ENCODE measurements around the gene TNXB. TPM values are rescaled to one million over a fixed set of nuclear protein-coding genes. Genes with fewer than 3 reads are reported as not detected.

Gene TNXB
- total RNA-seq, 1 experiment from 2014 or later: 11.5 TPM

DNA sequence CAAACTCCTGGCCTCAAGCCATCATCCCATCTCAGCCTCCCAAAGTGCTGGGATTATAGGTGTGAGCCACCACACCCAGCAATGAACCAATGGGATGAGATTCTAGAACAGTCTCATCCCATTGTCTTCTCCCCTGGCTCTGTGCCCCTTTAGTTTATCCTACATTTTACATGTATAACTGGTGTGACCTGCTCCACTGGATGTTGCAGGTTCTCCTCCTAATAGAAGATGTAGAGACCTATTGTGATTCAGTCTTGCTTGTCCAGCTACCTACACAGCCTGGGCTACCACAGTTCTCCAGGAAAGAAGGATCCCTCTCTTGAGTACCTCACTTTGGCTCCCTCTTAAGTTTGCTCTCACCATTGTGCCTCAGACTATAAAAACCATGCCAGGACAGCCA, 23.0 kb upstream of the TNXB start:
- Histone ChIP-seq H3K27ac (ENCODE audit: low read depth, low read length, poor library complexity, severe bottlenecking) (no peak overlapping the region), H3K9me3 (ENCODE audit: low read depth, low read length, poor library complexity, severe bottlenecking) (no peaks in the 10 kb centered on the region), H3K27me3 (replicated peaks; ENCODE audit: insufficient read depth, low read depth, low read length, poor library complexity) (no peaks in the 10 kb centered on the region), H3K36me3 (ENCODE audit: insufficient read depth, low read length, poor library complexity, severe bottlenecking) (no peaks in the 10 kb centered on the region), H3K4me3 (ENCODE audit: low read depth, low read length, poor library complexity, severe bottlenecking) (no peak overlapping the region), H3K4me1 (ENCODE audit: insufficient read depth, low read length, poor library complexity, severe bottlenecking) (peaks cover 13% of the 10 kb centered on the region)
- DNase-seq (ENCODE audit: low spot score): no peak
- intact Hi-C loops (cut with micrococcal nuclease; ENCODE audit: unreplicated experiment): no loop called here
- ChIA-PET CTCF (no interaction called here), POLR2A (ENCODE audit: low non-redundant PET) (no interaction called here)
- no TSS peak for BruUV-seq (replicated peaks)
- TF ChIP-seq EZH2 (IDR thresholded peaks at IDR 0.05; ENCODE audit: borderline replicate concordance, low read depth, low read length, poor library complexity, severe bottlenecking) (no peak), CTCF (conservative IDR thresholded peaks at IDR 0.05; ENCODE audit: low read depth, low read length) (no peak)

GRCh38 chr6:32131439-32131948, 22.4 kb upstream of the TNXB start:
- H3K36me3 ChIP-seq (ENCODE audit: insufficient read depth, low read length, poor library complexity, severe bottlenecking): no peaks in the 10 kb centered on the region
- ChIA-PET POLR2A (ENCODE audit: low non-redundant PET) (no interaction called here), CTCF (no interaction called here)

GRCh38 chr6:32129297-32130088, 20.4 kb upstream of the TNXB start:
- TF ChIP-seq CTCF (conservative IDR thresholded peaks at IDR 0.05; ENCODE audit: low read depth, low read length) (no peak), EZH2 (IDR thresholded peaks at IDR 0.05; ENCODE audit: borderline replicate concordance, low read depth, low read length, poor library complexity, severe bottlenecking) (no peak)
- DNase-seq (ENCODE audit: low spot score): no peak
- H3K4me1 ChIP-seq (ENCODE audit: insufficient read depth, low read length, poor library complexity, severe bottlenecking): peaks cover 21% of the 10 kb centered on the region
- peak overlapping the region; percentile 87 for H3K27ac ChIP-seq (ENCODE audit: low read depth, low read length, poor library complexity, severe bottlenecking)
- H3K36me3 ChIP-seq (ENCODE audit: insufficient read depth, low read length, poor library complexity, severe bottlenecking): peaks cover 9% of the 10 kb centered on the region
- BruUV-seq (replicated peaks): TSS peak; percentile 23
- POLR2A ChIA-PET (ENCODE audit: low non-redundant PET): interaction anchor here (0.8 kb wide), 1 partner anchor 66 kb away, joined by 3 read pairs; no protein-coding TSS in a partner anchor
- peak overlapping the region; percentile 89 for H3K4me3 ChIP-seq (ENCODE audit: low read depth, low read length, poor library complexity, severe bottlenecking)
- CTCF ChIA-PET: interaction anchor here (0.5 kb wide), 1 partner anchor 171 kb away, joined by 3 read pairs; the partner anchor contains the start of genes NELFE and SKIC2
- no peaks in the 10 kb centered on the region for H3K27me3 ChIP-seq (replicated peaks; ENCODE audit: insufficient read depth, low read depth, low read length, poor library complexity)
- intact Hi-C loops (cut with micrococcal nuclease; ENCODE audit: unreplicated experiment): loop anchor here (2.0 kb wide), 1 partner anchor 65 kb away; no protein-coding TSS in a partner anchor
- H3K9me3 ChIP-seq (ENCODE audit: low read depth, low read length, poor library complexity, severe bottlenecking): no peaks in the 10 kb centered on the region

More at GRCh38 chr6:32131439-32131948, 22.4 kb upstream of the TNXB start:
- H3K27ac ChIP-seq (ENCODE audit: low read depth, low read length, poor library complexity, severe bottlenecking): no peak overlapping the region
- no peaks in the 10 kb centered on the region for H3K9me3 ChIP-seq (ENCODE audit: low read depth, low read length, poor library complexity, severe bottlenecking)
- peaks cover 20% of the 10 kb centered on the region for H3K4me1 ChIP-seq (ENCODE audit: insufficient read depth, low read length, poor library complexity, severe bottlenecking)
- no peak for TF ChIP-seq CTCF (conservative IDR thresholded peaks at IDR 0.05; ENCODE audit: low read depth, low read length)
- TF ChIP-seq EZH2 (IDR thresholded peaks at IDR 0.05; ENCODE audit: borderline replicate concordance, low read depth, low read length, poor library complexity, severe bottlenecking): no peak
- no TSS peak for BruUV-seq (replicated peaks)
- intact Hi-C loops (cut with micrococcal nuclease; ENCODE audit: unreplicated experiment): no loop called here
- no peaks in the 10 kb centered on the region for H3K27me3 ChIP-seq (replicated peaks; ENCODE audit: insufficient read depth, low read depth, low read length, poor library complexity)
- H3K4me3 ChIP-seq (ENCODE audit: low read depth, low read length, poor library complexity, severe bottlenecking): no peak overlapping the region
- DNase-seq (ENCODE audit: low spot score): no peak
